ENCODE measurements around the gene RTRAF. TPM values are rescaled to one million over a fixed set of nuclear protein-coding genes. Genes with fewer than 3 reads are reported as not detected.

Gene RTRAF
- total and polyA plus RNA-seq, 12 donors: 178 to 276 (median 214) TPM

- Histone ChIP-seq H3K4me1 (peaks cover 2 to 61% (median 25%) of the 10 kb centered on the region in 9 donors), H3K27me3 (no peaks in the 10 kb centered on the region), H3K9me3 (no peaks in the 10 kb centered on the region), H3K27ac (peak overlapping the region in 1 of 10 donors; percentile 2), H3K4me3 (no peak overlapping the region), H3K36me3 (peaks cover 0 to 100% (median 67%) of the 10 kb centered on the region in 9 donors)
- no peak for DNase-seq
- no peak for ATAC-seq
- 60 to 70% methylated on average over 3 of the region's 3 CpGs for WGBS, 2 donors
- TF ChIP-seq CTCF (IDR thresholded peaks at IDR 0.05): no peak
- intact Hi-C loops (cut with DNase I): no loop called here
Measured at GRCh38 chr14:52006361-52006760, 17.0 kb downstream of the RTRAF start.

- H3K9me3 ChIP-seq: no peaks in the 10 kb centered on the region
- 84 to 91% methylated on average over 1 of the region's 1 CpG for WGBS, 2 donors
Measured at GRCh38 chr14:52007211-52007610, 17.9 kb downstream of the RTRAF start.

GRCh38 chr14:52007637-52008036 is 18.3 kb downstream of the RTRAF start:
- Histone ChIP-seq H3K36me3 (peaks cover 0 to 98% (median 62%) of the 10 kb centered on the region in 9 donors), H3K27ac (peak overlapping the region in 2 of 10 donors; percentile 8 to 11), H3K4me3 (no peak overlapping the region), H3K27me3 (no peaks in the 10 kb centered on the region), H3K9me3 (no peaks in the 10 kb centered on the region), H3K4me1 (peaks cover 4 to 62% (median 31%) of the 10 kb centered on the region in 9 donors)
- 85 to 87% methylated on average over 1 of the region's 1 CpG for WGBS, 2 donors
- ATAC-seq (no peak), DNase-seq (no peak)
- intact Hi-C loops (cut with DNase I): no loop called here
- TF ChIP-seq CTCF (IDR thresholded peaks at IDR 0.05): no peak

More at GRCh38 chr14:52007211-52007610, 17.9 kb downstream of the RTRAF start:
- H3K27ac ChIP-seq: peak overlapping the region in 1 of 10 donors; percentile 2
- no peak overlapping the region for H3K4me3 ChIP-seq
- intact Hi-C loops (cut with DNase I): no loop called here
- DNase-seq: no peak
- no peaks in the 10 kb centered on the region for H3K27me3 ChIP-seq
- peaks cover 0 to 100% (median 64%) of the 10 kb centered on the region in 9 donors for H3K36me3 ChIP-seq
- ATAC-seq: no peak
- H3K4me1 ChIP-seq: peaks cover 4 to 62% (median 30%) of the 10 kb centered on the region in 9 donors
- TF ChIP-seq CTCF (IDR thresholded peaks at IDR 0.05): no peak

- ATAC-seq: no peak
- Histone ChIP-seq H3K4me3 (no peak overlapping the region), H3K4me1 (peaks cover 4 to 62% (median 31%) of the 10 kb centered on the region in 9 donors), H3K27me3 (no peaks in the 10 kb centered on the region), H3K27ac (peak overlapping the region in 2 of 10 donors; percentile 8 to 11), H3K9me3 (no peaks in the 10 kb centered on the region), H3K36me3 (peaks cover 0 to 95% (median 62%) of the 10 kb centered on the region in 9 donors)
- 92 to 94% methylated on average over 4 of the region's 4 CpGs for WGBS, 2 donors
- TF ChIP-seq CTCF (IDR thresholded peaks at IDR 0.05): no peak
- intact Hi-C loops (cut with DNase I): no loop called here
- DNase-seq: no peak
Measured at GRCh38 chr14:52008136-52008535, 18.8 kb downstream of the RTRAF start.

All from heart right ventricle (tissue), 16 donors.